CD4-positive, alpha-beta T cell treated with Interferon alpha-2 for 1 hour (primary cell): ENCODE data around the gene IGSF21.
"Not testable (repeated sequence)": the region's sequence is repeated elsewhere in the genome, so short reads cannot be mapped to it uniquely, and the experiment has no call there.

ENCODE experiments used
- DNase-seq, 2 donors: peaks; one replicate each; pipeline ENCODE4 v3.0.0-alpha.2; 2020 to 2022

IGSF21 gene

DNA sequence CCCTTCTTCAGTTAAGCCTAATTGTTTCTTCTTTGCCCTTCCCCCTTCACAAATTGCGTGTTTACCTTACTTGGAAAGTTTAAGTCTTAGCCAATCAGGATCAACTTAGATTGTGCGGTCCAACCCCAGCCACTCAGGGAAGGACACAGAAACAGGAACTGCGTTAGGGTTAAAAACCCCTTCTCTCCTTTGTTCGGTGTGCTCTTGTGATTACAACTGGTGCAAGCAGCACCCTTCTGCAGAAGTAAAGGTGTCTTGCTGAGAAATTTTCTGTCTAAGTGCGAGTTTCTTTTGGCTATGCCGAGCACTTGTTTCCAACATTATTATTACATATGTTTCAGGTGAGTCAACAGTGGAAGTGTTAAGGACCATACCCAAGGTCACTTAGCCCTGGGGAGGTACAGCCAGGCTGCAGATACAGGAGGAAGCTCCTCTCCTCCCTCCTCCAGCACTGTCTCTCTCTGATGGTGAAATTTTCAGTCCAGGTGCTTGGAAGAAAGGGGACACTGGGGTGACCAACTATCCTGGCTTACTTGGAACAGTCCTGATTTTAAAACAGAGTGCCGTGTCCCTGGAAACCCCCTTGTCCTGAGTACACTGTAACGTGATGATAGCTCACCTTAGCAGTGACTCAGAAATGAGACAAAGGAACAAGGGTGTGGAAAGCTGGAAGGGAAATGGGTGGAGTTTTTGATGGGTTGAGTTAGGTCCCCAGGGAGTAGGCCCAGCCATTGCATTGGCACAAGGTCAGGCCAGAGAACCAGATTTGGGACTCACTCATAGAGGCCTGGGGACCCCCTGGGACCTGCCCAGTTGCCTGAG, 304.4 kb downstream of the IGSF21 start:
- DNase-seq = no peak

DNA sequence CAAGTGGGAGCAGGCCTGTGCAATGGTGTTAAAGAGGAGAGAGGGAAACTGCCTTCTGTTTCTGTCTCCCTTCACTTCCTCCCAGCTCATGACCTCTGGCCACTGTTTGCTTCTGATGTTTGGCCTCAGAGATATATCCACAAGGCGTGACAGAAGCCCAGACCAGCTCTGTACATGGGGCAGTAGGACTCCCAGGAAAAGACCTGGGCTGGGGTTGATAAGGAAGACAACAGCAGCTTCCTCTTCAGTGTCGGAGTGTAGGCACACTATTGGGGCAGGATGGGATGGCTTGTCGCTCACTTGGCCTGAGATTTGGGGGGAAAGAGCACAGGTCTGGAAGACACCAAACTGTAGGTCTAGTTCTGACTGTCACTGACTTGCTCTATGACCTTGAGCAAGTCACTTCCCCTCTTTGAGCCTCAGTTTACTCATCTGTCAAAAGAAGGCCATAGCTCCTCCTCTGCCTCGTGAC, 305.3 kb downstream of the IGSF21 start:
- no peak for DNase-seq

DNA sequence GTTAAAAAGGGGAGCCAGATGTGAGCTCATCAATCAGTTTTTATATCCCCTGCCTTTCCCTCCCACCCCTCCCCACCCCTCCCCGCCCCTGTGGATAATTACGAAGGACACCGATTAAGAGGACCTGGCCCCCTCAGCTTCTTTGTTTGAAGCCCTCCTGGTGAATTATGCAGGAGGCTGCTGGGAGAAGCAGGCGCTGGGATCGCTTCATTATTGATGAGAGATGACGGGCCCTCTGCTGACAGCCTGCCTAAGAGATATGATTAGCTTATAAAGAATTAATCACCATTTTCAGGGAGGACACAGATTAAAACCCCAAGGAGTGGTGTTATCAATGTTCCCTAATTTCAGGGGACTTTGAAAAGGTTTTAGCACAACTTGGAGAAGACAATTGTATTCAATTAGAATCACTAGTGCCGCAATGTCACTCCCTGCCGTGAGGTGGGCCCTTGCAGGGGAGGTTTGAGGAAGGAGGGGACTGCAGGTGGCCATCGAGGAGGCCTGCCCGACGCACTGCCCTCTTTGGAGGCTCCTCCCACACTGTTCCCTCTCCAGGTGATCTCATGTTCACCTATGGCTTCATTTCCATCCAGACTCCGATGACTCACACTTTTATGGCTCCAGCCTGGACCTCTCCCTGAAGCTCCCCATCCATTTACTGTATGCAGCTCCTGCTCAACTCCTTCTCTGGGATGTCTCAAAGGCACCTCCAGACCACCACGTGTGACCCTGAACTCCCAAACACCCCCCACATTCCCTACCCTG, 306.1 kb downstream of the IGSF21 start:
- no peak for DNase-seq

DNA sequence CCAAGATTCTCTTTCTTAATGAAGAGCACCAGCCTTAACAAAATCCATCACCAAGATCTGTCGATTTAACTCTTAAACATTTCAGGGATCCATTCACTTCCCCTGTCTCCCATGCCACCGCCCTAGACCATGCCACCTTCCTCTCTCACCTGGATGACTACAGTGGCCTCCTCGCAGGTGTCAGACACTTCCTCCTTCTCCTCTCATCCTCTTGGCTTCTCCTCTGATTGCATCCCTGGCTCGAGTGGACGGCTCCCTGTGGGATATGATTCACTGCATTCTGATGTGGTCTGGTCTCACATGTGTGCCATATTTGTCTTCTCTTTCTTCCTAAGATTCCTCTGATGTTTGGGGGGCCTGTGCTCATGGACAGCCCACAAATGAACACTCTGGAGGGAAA, 306.7 kb downstream of the IGSF21 start:
- no peak for DNase-seq

DNA sequence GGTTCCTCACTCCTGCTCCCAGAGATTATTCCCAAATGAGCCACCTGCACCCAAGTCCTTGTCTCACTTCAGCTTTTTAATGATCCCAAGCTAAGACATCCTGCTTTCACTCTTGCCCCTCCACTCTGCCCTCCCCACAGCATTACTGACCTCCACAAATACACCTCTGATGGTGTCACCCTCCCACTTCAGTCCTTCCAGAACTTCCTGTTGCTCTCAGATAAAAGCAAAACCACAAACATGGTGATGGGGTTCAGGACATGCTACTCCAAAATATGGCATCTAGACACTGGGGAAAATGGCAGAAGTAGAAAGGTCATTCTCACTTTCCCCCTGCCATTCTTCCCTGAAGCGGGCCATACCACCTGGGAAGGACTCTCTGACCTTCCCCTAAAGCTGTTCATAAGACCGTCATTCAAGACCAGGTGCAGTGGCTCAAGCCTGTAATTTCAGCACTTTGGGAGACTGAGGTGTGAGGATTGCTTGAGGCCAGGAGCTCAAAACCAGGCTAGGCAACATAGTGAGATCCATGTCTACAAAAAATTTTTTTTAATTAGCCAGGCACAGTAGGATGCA, 307.4 kb downstream of the IGSF21 start:
- DNase-seq = no peak

DNA sequence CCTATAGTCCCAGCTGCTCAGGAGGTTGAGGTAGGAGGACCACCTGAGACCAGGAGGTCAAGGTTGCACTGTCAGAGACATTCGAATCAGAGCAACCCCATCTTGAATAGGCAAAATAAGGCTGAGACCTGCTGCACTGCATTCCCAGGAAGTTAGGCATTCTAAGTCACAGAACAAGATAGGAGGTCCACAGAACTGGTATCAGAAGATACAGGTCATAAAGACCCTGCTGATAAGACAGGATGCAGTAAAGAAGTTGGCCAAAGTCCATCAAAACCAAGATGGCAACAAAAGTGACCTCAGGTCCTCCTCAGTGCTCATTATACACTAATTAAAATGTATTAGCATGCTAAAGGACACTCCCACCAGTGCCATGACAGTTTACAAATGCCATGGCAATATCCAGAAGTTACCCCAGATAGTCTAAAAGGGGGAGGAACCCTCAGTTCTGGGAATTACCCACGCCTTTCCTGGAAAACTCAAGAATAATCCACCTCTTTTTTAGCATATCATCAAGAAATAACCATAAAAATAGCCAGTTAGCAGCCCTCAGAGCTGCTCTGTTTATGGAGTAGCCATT, 307.9 kb downstream of the IGSF21 start:
- no peak for DNase-seq

DNA sequence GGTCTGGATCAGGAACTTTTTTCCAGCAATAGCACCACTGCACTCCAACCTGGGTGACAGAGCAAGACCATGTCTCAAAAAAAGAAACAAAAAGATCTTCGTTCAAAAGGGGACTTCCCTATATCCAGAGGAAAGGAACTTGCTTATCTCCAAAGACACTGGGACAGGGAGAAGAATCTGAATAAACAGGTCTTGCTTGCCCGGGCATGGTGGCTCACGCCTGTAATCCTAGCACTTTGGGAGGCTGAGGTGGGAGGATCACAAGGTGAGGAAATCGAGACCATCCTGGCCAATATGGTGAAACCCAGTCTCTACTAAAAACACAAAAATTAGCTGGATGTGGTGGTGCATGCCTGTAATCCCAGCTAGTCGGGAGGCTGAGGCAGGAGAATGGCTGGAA, 308.5 kb downstream of the IGSF21 start:
- DNase-seq = not testable (repeated sequence)

DNA sequence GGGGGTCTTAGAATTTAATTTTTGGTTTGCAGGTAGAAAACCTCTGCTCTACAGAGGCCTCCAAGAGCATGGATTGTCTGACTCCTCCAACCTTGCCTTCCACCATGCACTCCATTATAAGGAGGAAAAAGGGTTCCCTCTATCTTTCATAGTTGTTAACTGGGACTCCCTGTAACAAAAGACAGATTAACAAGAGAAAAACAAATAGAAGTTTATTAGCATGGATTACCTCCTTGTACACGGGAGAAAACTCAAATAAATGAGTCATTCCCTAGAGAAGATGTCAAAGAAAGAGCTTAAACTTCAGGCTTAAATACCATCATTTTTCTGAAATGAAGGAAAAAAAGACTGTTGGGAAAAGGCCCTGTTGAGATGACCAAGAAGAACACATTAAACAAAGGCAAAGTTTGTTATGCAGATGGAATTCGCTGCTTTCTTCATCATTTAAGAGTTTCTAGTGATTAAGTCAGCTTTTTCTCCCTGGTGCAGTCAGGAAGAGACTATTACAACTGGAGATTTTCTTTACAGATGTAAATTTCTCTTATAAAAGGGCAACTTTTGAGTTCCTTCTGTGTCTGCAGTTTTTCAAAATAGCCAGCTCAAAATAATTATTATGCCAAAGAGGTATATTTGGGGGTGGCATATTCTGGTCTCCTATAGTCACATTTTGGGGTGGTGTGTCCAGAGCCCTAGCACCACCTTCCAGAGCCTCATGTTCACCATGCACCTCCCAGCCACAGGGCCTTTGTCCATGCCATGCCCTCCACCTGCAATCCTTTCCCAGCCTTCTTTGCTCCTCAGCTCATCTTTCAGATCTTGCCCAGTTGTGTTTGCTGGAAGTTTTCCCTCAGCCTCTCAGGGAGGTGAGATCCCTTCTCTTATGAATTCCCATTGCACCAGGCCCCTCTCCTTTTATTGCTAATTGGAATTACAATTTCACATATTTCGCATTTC, 310.0 kb downstream of the IGSF21 start:
- no peak for DNase-seq

DNA sequence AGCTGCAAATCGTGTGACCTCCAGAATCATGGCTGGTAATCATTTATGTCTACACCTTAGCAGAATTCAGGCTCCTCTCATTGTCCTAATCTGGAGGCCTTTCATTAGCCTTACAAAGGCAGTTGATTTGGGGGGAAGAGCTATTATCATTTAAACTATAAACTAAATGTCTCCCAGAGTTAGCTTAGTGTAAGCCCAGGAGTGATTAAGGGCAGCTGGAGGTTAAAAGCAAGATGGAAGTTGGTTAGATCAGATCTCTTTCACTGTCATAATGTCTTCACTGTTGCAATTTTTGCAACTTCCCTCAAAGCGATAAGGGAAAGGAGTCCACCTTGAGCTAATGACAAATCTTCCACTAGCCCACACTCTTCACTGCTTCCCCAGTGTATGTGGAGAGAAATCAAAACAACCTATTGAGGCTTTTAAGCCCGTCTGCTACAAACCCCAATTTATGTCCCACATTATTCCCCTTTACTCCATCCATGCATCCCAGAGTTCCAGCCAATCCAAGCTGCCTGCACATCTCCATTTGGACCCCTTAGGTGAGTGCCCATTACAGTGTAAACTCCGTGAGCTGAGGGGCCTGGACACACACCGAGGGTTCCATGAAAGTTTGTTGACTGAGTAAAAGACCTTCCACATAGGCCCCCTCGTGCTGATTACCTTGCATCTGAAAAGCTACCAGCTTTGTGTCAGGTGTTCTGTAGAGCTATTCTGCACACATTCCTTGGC, 311.7 kb downstream of the IGSF21 start:
- no peak for DNase-seq

DNA sequence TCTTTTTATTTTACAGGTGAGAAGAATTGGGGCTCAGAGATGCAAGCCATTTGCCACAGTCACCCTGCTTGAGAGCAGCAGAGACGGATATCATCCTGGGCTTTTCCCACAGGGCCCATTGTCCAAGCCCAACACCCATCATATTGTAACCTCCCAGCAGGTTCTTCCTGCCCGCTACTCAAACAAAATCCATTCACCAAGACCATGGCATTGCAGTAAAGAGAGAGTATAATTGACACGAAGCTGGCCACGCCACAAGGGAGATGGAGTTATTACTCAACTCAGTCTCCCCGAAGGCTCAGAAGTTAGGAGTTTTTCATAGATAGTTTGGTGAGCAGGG, 312.2 kb downstream of the IGSF21 start:
- no peak for DNase-seq

DNA sequence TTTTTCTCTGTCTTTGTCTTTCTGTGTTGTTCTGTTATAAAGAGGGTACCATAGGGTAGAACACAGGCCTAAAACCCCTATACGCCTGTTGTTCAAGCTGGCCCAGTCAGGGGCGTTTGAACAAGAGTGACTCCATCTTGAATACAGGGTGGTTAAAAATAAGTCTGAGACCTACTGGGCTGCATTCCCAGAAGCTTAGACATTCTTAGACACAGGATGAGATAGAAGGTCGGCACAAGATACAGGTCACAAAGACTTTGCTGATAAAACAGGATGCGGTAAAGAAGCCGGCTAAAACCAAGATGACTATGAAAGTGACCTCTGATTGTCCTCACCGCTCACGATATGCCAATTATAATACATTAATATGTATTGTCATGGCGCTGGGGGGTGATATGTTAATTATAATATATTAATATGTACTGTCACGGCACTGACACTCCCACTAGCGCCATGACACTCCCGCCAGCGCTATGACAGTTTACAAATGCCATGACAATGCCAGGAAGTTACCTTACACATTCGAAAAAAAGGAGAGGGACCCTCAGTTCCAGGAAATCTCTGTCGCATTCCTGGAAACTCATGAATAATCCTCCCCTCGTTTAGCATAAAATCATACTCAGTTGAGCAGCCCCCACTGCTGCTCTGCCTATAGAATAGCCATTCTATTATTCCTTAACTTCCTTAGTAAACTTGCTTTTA, 314.6 kb downstream of the IGSF21 start:
- DNase-seq = no peak

DNA sequence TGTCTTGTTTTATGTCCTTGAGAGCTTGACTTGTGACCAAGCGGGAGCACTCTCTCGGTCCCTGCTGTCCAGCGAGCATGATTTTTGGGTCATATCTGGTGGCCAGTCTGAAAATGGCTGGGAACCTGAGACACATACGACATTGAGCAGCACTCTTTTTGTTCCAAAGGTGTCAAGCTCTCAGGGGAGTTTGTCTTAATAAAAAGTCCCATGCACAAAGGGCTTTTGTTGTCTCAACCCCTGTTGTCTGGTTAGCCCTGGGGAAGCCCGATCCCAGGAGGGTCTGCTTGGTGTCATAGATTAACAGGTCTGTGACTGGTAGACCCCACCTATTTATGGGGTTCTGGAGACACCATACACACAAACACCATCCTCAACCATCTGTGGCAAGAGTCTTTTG, 315.4 kb downstream of the IGSF21 start:
- no peak for DNase-seq

DNA sequence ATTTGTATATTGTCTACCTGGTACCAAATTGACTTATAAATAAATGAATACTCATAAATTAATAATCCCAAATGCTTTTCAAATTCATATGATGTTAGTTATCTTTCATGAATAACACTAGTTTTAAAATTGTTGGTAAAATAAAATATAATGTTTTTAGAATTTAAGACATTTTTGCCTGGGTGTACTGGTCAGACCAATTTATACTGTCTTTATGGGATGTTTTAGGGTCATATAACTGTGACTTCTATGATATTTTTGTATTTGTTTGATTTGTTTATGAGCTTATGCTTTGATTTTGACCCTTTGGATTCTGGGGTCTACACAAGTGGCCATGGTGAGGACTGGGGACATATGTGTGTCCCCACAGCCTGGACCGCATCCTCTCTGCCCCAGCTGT, 319.0 kb downstream of the IGSF21 start:
- DNase-seq = no peak
